GM18498 (cell line): ENCODE results near the gene DGKG.

ENCODE experiments used
- ATAC-seq: cut with Tn5 transposase; IDR thresholded peaks from one replicate; pipeline ENCODE4 v1.9.1; 2021; ENCODE audit warnings: mild to moderate bottlenecking, moderate library complexity; ENCODE audit not compliant: unreplicated experiment

Gene DGKG

DNA sequence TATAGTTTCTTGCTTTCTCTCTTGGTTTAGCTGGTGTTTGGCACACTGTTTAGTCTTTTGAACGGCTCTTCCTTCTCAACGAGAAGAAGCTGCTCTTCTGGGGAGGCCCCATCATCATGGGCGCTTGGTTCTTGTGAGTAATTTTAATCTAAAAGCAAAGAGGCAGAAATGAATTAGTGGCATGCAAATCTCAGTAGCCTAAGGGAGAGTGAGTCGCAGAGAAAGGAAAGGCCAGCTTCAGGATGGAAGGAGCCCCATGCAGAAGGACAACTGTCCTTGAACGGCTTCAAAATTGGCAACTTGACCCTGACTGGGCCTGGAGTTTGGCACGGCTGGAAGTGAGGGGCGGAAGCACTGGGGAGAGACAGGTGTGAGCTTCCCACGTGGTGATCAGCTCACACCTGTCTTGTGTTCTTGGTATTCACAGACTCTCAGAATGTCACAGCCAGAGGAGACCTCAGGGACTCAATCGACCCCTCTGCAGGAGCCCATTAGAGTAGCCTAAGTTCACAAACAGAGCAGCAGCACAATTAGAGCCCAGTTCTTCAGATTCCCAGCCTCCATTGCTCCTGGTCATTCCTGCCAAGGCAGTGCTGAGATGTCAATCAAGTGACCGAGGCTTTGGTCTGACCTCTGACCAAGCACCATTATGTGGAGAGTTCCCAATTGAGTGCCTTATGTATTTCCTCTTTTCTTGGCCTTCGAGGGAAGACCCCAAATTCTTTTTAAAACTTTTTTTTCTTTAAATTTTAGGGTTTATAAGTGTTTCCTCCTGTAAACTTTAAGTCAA lies 211.8 kb downstream of the DGKG start:
- ATAC-seq: no peak

- no peak for ATAC-seq
These were observed 212.6 kb downstream of the DGKG start for GRCh38 chr3:186149319-186149960.

GRCh38 chr3:186144257-186144656 lies 217.8 kb downstream of the DGKG start:
- no peak for ATAC-seq

DNA sequence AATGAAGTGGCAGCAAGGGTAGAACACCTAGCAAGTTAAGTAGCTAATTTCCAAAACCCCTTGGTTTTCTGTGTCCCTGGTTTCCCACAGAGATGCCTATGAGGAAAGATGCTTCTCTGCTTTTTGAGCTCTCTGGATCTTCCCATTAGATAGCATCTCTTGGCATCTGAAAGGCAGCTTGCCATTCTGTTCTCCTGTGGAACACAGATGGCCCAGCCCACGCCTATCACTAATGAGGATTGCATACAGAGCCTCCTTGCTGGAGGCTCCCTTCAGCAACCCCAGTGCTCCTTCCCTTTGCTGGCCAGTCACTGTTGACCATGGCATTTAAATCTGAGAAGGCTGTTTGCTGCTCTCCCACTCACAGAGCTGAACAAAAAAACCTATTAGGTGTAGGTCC lies 218.8 kb downstream of the DGKG start:
- no peak for ATAC-seq

GRCh38 chr3:186142393-186142932 lies 219.6 kb downstream of the DGKG start:
- no peak for ATAC-seq

DNA sequence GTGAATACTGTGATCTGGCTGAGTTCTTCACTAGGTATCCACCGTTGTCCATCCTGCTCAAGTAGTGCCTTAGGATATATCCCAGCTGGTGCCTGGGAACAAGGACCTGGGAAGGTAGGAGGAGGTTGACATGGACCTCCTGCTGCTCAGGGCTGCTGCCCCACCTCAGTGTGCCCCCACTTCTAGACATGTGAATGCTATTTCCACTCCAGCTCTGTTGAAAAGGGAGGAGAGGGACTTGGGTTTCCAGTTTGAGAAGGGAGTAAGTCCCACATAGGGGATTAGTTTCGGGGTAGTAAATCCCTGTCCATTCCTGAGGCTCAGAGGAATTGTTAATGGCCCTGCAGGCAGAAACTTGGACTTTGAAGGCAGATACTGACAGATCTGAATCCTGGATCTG lies 220.2 kb downstream of the DGKG start:
- ATAC-seq: no peak

DNA sequence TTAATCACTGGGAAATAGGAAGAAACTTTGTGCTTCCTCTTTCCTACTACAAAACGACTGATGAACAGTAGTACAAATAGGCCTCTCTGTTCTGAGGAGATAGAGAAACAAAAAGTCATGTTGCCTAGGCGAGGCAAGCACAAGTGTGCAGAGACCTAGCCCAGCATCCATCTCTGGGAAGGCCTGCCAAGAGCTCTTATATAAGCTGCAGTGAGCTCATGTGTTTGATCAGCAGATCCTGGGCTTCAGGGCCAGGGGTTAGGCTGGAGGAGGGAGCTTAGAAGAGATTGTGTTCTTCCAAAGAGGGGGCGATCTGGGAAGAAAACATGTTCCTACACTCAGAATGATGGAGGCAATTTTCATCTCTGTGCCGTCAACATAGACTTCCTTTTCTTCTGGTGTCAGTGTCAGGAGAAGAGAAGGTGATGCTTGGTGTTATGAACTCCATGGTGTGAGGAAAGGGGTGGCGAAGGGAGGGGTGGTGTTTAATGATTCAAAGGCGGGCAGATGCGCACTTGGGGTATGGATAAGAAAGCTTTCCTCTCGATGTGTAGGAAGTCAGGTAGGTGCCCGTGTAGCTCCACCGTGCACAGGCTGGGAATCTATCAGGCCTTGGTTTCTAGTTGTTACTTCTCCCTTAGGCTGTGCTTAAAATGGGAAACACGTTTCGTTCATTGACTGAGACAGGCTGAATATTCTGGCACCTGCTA lies 223.6 kb downstream of the DGKG start:
- ATAC-seq: no peak

GRCh38 chr3:186137051-186137685 lies 224.9 kb downstream of the DGKG start:
- no peak for ATAC-seq

- no peak for ATAC-seq
These were observed 228.1 kb downstream of the DGKG start for GRCh38 chr3:186133980-186134379.

- no peak for ATAC-seq
These were observed 229.5 kb downstream of the DGKG start for GRCh38 chr3:186132487-186132886.

- no peak for ATAC-seq
These were observed 232.8 kb downstream of the DGKG start for GRCh38 chr3:186129206-186129605.

DNA sequence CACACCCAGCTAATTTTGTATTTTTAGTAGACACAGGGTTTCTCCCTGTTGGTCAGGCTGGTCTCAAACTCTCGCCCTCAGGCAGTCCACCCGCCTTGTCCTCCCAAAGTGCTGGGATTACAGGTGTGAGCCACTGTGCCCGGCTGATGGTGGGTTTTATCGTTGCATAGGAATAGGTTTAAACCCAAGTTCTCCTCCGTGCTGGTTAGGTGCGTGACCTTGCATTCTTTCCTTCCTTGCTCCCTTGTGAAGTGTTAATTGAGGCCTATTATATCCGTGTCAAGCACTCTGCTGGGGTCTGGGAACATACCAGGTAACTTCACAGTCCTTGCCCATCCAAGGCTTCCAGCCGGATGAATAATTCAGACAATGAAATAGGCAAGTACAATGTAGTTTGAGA lies 233.9 kb downstream of the DGKG start:
- no peak for ATAC-seq

DNA sequence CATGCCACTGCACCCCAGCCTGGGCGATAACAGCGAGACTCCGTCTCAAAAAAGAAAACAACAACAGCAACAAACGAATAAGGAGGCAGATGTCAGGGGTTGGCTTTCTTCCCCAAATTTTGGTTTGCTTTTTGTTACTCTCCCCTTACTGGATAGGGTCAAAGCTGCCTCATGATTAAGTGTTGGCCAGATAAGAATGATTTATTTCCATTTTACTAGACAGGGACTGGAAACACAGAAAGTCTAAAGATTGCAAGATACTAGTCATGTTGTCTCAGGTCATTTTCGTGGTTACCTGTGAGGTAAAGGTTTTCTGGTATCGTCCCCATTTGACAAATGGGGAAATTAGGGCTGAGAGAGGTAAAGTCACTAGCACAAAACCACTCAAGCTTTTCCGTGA lies 234.6 kb downstream of the DGKG start:
- ATAC-seq: no peak

DNA sequence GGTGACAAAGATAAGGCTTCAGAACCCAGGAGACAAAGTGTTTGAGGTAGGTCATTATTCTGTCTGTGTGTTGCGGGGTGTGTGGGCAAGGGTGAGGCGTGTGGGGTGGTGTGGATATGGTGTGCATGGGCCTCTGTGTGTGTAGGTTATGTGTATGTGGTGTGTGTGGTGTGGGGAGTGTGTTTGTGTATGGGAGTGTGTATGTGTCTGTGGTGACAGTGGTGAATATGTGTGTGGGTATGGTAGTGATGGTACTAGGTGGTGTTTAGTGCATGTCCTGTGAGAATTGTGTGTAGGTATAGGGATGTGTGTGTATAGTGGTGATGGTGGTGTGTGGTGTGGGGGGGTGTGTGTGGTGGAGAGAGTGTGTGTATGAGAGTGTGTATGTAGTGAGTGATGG lies 236.9 kb downstream of the DGKG start:
- ATAC-seq: no peak

- ATAC-seq: no peak
These were observed 237.4 kb downstream of the DGKG start for GRCh38 chr3:186124592-186124991.

- ATAC-seq: no peak
These were observed 239.0 kb downstream of the DGKG start for GRCh38 chr3:186123012-186123411.

DNA sequence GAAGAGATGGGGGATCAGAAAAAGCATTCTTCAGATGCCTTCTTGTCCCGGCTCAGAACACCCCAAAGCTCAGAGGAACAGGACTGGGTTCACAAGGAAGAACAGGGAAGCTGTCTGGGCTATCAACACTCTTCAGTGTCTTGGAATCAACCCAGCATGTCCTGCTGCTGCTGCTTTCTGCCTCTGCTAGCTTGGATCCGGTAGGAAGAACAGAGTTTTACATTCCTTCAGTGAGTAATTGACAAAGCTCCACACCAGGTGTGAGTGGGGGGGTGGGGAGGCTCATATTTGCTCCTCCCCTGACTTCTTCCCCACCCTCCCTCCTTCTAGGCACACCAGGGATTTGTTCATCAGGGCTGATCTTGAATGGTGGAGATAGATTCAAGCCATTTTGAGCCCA lies 240.1 kb downstream of the DGKG start:
- no peak for ATAC-seq

DNA sequence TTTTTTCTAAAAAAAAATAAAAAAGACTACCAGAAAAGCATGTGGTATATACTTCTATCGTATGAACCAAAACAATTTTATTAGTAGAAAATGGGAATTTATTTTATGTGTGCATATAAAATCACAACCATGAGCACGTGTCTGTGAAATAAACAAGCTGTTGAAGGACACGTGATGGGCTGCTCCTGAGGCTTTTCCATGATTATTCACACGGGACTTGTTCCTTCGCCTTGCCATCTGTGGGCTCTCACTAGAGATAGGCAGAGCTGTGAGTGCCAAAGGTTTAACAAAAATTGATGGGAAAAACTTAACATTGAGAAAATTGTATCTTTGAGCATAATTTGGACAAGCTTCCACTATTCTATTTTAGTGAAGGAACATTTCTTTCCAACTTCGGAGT lies 240.8 kb downstream of the DGKG start:
- no peak for ATAC-seq

GRCh38 chr3:186119499-186119898 lies 242.5 kb downstream of the DGKG start:
- ATAC-seq: no peak

DNA sequence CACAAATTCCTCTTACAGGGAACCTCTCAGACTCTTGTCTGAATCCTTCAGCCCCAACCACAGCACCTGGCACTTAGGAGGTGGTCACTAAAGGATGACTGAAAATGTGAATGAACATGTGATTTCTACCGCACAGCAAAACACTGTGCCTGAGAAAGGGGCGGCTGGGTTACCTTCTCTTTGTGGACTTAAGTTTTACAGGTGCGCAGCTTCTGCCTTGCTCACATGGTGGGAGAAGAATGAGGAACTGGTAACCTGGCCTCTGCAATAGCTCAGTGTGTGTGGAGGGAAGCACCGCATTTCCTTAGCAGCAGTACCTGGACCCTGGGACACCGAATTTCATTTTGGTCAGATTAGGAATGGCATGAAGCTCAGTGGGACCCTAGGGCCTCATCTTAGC lies 243.3 kb downstream of the DGKG start:
- no peak for ATAC-seq

DNA sequence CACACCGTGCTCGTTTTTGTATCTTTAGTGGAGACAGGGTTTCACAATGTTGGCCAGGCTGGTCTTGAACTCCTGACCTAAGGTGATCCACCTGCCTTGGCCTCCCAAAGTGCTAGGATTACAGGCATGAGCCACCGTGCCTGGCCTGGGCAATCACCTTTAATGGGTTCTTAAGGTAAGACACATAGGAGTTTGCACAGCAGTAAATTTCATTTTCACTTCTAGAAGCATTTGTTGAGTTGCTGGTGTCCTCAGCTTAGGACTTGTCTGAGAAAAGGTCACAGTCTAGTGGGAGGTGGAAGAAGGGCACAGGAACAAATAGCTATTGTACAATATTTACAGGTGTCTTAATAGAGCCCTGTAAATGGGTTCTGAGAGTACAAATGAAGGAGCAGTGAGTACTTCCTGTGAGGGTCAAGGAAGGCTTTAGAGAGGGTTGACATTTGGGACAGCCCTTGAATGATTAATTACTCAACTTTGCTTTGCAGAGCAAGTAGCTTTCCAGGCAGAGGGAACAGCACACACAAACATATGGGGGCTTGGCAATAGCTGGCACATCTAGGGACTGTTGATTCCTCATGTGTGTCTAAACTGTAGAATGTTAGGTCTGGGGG lies 244.4 kb downstream of the DGKG start:
- ATAC-seq: no peak
